Retina (tissue), 1 donor: ENCODE results near the gene SFXN2.
"Not testable (repeated sequence)": the region's sequence is repeated elsewhere in the genome, so short reads cannot be mapped to it uniquely, and the experiment has no call there.

ENCODE experiments used
- DNase-seq: peaks from one replicate; pipeline ENCODE4 v3.0.0-alpha.2; 2016

Gene SFXN2

GRCh38 chr10:102681696-102682095 lies 32.7 kb upstream of the SFXN2 start:
- no peak for DNase-seq

GRCh38 chr10:102682416-102682815 lies 32.0 kb upstream of the SFXN2 start:
- no peak for DNase-seq

- no peak for DNase-seq
Measured at GRCh38 chr10:102682981-102683380, 31.5 kb upstream of the SFXN2 start.

GRCh38 chr10:102683736-102684135 lies 30.7 kb upstream of the SFXN2 start:
- DNase-seq, result no peak

GRCh38 chr10:102691285-102692066 lies 23.0 kb upstream of the SFXN2 start:
- no peak for DNase-seq

- not testable (repeated sequence) for DNase-seq
Measured at GRCh38 chr10:102695401-102695800, 19.0 kb upstream of the SFXN2 start.

- no peak for DNase-seq
Measured at GRCh38 chr10:102696736-102697135, 17.7 kb upstream of the SFXN2 start.

- DNase-seq, result no peak
Measured at GRCh38 chr10:102698894-102699293, 15.5 kb upstream of the SFXN2 start.

- DNase-seq, result no peak
Measured at GRCh38 chr10:102701272-102701671, 13.2 kb upstream of the SFXN2 start.

GRCh38 chr10:102701796-102702195 lies 12.6 kb upstream of the SFXN2 start:
- no peak for DNase-seq

GRCh38 chr10:102702742-102703141 lies 11.7 kb upstream of the SFXN2 start:
- DNase-seq, result no peak

GRCh38 chr10:102704915-102705314 lies 9.5 kb upstream of the SFXN2 start:
- DNase-seq, result no peak

- no peak for DNase-seq
Measured at GRCh38 chr10:102705531-102705930, 8.9 kb upstream of the SFXN2 start.

GRCh38 chr10:102710609-102711008 lies 3.8 kb upstream of the SFXN2 start:
- DNase-seq, result no peak

GRCh38 chr10:102712089-102712488 lies 2.3 kb upstream of the SFXN2 start:
- no peak for DNase-seq

GRCh38 chr10:102712843-102713538 lies 1.4 kb upstream of the SFXN2 start:
- no peak for DNase-seq

GRCh38 chr10:102713539-102713813 lies 960 bp upstream of the SFXN2 start:
- DNase-seq, result no peak

- DNase-seq, result peak; percentile 99
Measured at GRCh38 chr10:102713814-102714620, 419 bp upstream of the SFXN2 start, which contains the start of gene ARL3. Gene ARL3, minus strand, starts transcription at chr10:102714397. Its CDS starts 122 bp downstream, at chr10:102714275.

GRCh38 chr10:102715880-102716279 lies 1.4 kb downstream of the SFXN2 start:
- DNase-seq, result no peak

GRCh38 chr10:102716900-102717565 lies 2.6 kb downstream of the SFXN2 start:
- not testable (repeated sequence) for DNase-seq

- DNase-seq, result no peak
Measured at GRCh38 chr10:102718220-102718619, 3.8 kb downstream of the SFXN2 start.

GRCh38 chr10:102720337-102720736 lies 5.9 kb downstream of the SFXN2 start:
- DNase-seq, result no peak

- DNase-seq, result no peak
Measured at GRCh38 chr10:102720775-102721301, 6.4 kb downstream of the SFXN2 start.
